ENCODE results near the gene FBXO39.
"Not testable (repeated sequence)": the region's sequence is repeated elsewhere in the genome, so short reads cannot be mapped to it uniquely, and the experiment has no call there.

FBXO39 gene

GRCh38 chr17:6787081-6787693, 11.2 kb downstream of the FBXO39 start:
- DNase-seq (ENCODE audit: insufficient read length, low spot score) (no peak), FAIRE-seq (no peak)

GRCh38 chr17:6789146-6789545, 13.1 kb downstream of the FBXO39 start:
- DNase-seq (ENCODE audit: insufficient read length, low spot score) (no peak), FAIRE-seq (no peak)

DNA sequence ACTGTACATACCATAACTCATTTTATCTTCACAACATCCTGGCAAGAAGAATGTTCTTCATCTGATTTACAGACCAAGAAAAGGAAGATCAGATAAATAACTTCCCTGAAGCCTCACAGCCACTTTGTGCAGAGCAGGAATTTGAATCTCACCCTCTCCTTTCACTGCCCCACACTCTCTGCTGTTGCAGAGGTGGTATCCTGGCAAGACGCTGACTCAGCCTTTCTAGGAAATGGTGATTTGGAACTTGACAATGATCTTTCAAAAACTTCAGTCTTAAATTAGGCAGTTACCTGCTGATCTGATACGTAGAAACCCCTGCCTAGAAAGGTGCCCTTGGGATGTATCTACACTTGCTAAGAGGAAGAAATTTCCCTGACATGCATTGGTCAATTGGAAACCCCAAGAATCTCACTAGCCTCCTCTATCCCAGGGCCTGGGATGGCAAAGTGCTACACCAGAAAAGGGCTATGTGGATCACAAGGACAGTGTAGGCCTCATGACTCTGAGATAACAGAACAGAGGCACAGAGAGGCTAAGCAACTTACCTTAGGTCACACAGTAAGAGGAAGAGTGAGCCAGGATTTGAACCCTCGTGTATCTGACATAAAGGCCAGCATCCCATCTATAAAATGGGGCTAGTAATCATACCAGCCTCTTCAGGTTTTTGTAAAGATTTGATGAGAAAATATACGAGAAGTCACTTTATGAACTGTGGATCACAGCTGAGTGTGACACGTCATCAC, 17.9 kb downstream of the FBXO39 start:
- FAIRE-seq (no peak), DNase-seq (ENCODE audit: insufficient read length, low spot score) (no peak)

DNA sequence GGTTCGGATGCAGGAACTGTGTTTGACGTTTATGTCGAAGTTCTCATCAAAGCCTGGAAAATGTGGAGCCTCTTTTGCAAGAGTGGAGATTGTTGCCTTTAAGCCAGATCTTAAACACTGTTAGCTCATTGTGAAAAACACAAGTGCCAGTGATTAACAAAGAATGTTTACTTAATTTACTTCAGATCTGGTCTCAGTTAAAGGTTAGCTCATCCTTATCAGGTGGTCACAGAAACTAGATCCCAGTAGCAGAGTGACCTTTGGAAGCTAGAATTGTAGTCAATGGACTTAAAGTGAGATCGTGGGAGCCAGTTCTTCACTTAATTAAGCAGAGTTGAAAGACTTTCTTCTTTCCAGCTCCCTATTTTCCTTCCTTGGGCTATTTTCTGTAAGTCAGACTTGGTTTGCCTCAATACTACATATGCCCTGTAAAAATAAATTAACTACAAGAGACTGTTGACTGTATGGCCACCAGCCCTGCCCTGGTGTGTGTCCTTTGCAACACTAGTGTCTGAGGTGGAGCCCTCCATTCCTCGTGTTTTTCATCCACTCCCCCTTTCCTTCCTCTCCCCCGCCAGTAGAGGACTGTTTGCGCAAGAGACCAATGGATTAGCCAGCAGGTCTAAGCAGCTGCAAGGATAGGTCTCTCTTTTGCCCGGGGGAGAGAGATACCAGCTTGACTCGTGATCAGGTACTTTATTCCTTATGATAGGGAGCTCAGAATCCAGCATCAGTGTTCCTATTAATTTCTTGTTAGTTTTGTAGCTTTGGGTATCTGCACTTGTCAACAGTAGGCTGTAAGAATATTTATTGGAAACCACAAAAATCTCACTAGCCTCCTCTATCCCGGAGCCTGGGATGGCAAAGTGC, 20.2 kb downstream of the FBXO39 start:
- FAIRE-seq (no peak), DNase-seq (ENCODE audit: insufficient read length, low spot score) (no peak)

DNA sequence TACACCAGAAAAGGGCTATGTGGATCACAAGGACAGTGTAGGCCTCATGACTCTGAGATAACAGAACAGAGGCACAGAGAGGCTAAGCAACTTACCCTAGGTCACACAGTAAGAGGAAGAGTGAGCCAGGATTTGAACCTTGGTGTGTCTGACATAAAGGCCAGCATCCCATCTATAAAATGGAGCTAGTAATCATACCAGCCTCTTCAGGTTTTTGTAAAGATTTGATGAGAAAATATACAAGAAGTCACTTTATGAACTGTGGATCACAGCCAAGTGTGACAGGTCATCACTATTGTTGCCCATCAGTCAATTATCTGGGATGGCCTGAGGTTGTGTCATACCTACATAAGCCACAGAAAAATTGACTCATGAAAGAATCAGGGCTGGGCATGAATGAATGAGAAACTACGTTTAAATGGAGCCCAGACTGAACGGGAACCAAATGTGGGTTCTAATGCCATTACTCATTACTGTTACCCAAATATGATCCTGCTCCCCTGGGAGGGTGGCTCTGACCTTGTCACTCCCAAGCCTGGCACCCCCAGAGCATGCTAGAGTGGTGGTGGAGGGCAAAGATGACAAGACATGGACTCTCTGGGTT, 21.0 kb downstream of the FBXO39 start:
- no peak for DNase-seq (ENCODE audit: insufficient read length, low spot score)
- no peak for FAIRE-seq

- FAIRE-seq (no peak), DNase-seq (ENCODE audit: insufficient read length, low spot score) (no peak)
Observed at GRCh38 chr17:6797718-6798351, 21.8 kb downstream of the FBXO39 start.

- DNase-seq (ENCODE audit: insufficient read length, low spot score): no peak
- no peak for FAIRE-seq
Observed at GRCh38 chr17:6799738-6800137, 23.7 kb downstream of the FBXO39 start.

- DNase-seq (ENCODE audit: insufficient read length, low spot score): no peak
- FAIRE-seq: no peak
Observed at GRCh38 chr17:6800422-6801027, 24.5 kb downstream of the FBXO39 start.

GRCh38 chr17:6811510-6811909, 35.5 kb downstream of the FBXO39 start:
- FAIRE-seq (no peak), DNase-seq (ENCODE audit: insufficient read length, low spot score) (no peak)

DNA sequence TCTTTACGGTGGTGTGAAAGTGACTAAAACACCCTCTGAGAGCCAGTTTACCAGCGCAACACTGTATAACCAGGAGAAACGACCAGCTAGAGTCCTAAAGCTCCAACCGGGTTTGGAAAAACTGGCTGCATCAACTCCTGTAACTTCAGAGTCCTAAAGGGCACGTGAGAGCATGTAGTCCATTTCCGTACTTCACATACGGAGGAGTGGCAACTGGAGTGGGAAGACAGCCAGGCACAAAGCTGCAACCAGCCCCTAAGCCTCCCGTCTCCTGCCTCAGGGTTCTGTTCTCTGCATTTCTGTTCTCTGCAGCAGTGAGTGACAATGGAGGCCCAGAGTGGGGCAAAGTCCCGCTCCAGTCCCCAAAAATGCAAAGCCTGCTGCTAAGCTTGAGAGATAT, 36.3 kb downstream of the FBXO39 start:
- no peak for DNase-seq (ENCODE audit: insufficient read length, low spot score)

DNA sequence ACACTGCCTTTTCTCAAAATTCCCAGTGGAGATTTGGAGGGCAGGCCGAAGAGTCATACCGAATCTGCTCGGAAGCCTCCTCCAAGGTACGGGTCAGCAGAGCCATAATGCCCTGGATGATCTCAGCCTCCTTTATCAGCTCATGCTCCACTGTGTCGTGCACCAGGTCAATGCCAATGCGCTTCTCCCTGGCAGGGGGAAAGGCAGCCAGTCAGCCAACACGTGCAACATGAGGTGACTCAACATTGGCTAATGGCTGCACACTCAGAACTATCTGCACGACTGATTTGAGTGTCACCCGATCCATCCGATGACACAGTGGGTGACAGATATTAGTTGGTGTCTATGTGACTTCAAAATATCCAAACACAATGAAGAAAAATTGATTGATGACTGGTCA, 39.8 kb downstream of the FBXO39 start:
- FAIRE-seq (no peak), DNase-seq (ENCODE audit: insufficient read length, low spot score) (no peak)

More for the DNA sequence above, 36.3 kb downstream of the FBXO39 start:
- no peak for FAIRE-seq

GRCh38 chr17:6816368-6816767, 40.4 kb downstream of the FBXO39 start:
- FAIRE-seq; DNase-seq (ENCODE audit: insufficient read length, low spot score): not testable (repeated sequence)

GRCh38 chr17:6818938-6819337, 42.9 kb downstream of the FBXO39 start:
- DNase-seq (ENCODE audit: insufficient read length, low spot score): no peak
- FAIRE-seq: no peak

DNA sequence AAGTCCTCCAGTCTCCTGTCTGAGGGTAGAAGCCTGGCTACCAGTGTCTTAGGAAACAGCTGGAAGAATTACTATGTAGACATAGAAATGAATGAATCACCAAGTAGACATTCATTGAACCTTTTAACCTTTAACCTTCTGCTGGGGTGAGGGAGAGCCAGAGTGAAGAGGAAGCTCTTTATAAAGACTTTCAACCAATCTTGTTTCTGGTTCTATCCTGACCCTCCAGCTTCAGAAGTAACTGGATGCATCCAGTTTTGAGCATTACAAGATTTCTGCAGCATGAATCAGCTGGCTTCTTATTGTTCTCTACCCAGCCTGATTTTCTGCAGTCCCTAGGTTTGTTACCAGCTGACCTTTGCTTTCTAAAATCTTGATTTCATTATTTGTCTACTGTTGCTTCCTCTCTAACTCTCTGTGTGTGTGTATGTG, 47.0 kb downstream of the FBXO39 start:
- FAIRE-seq: no peak
- no peak for DNase-seq (ENCODE audit: insufficient read length, low spot score)

DNA sequence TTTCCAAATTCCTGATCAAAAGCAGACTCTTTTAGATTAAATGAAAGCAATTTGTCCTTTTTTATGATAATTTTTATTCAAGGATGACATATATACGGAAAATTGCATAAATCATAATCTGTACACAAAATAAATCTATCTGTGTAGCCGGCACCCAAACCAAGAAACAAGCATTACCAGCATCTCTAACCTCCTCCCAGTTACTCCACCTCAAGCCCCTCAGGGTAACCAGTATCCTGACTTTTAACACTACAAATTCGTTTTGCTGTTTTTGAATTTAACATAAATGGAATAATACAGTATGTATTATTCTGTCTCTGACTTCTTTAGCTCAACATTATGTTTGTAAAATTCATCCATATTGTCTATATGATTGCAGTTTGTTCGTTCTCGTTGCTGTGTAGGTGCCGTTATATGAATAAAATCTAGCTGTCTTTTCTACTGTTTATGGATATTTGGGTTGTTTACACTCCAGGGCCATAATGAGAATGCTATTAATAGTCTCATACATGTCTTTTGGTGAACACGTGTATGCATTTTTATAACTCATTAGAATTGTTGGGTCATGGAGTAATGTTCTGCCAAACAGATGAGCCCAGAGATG, 54.5 kb downstream of the FBXO39 start:
- DNase-seq (ENCODE audit: insufficient read length, low spot score): no peak
- FAIRE-seq: no peak

DNA sequence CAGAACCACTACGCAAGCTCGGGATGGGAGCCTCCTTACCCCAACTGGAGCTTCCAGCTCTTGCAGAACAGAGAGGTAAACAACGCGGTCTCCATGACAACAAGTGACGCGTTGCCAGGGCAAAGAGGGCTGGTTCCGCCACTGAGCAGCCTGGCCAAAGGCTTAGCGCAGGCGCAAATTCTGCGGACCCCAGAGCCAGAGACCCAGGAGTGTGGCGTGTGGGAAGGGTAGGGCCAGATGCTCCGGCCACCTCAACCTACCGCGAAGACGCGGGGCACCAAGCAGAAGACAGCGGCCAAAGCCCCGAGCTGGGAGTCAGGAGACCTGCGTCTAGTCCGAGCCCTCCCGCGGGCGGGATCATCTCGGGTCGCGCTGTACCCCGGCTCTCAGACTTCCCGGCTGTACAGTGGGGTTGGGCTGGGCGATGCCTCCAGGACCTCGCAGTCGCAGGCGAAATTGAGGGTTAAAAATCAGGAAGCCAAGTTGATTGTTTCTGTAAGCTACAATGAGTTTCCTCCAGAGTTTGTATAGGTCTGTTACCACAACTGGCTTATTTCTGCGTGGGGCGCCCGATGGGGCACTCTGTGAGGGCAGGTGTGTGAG, 55.7 kb downstream of the FBXO39 start, which contains the start of gene TEKT1:
Gene TEKT1 (minus strand): TSS at position 69 of the 603 bp plus-strand sequence. CDS start 1,353 bp downstream, outside the sequence.
- DNase-seq (ENCODE audit: insufficient read length, low spot score) (peak; percentile 31), FAIRE-seq (no peak)
